SK-N-SH treated with all-trans-retinoic acid at 6 μM for 48 hours (cell line): ENCODE results near the gene HOXC4.

Experiments used
- ATAC-seq: fragments of 200-7000 bp; cut with Tn5 transposase; 3 replicates; pipeline ENCODE4 v1.9.1; 2020; ENCODE audit warnings: mild to moderate bottlenecking, moderate library complexity
- BACH2 ChIP-seq: fragments of 250-450 bp; sonication (Bioruptor Pico); IDR thresholded peaks from 2 replicates; pipeline ENCODE4 v1.9.0; 2021; ENCODE audit warnings: mild to moderate bottlenecking, borderline replicate concordance
- CSRNP3 ChIP-seq: fragments of 250-450 bp; sonication (Bioruptor Pico); IDR thresholded peaks from 2 replicates; pipeline ENCODE4 v1.5.1; 2021; ENCODE audit warnings: mild to moderate bottlenecking, moderate library complexity
- GLIS3 ChIP-seq: fragments of 250-450 bp; sonication (Bioruptor Pico); IDR thresholded peaks from 2 replicates; pipeline ENCODE4 v1.5.0; 2020; ENCODE audit warnings: mild to moderate bottlenecking, moderate library complexity
- ISL1 ChIP-seq: fragments of 250-450 bp; sonication (Bioruptor Pico); IDR thresholded peaks from 2 replicates; pipeline ENCODE4 v2.1.2; 2022; ENCODE audit warnings: mild to moderate bottlenecking, moderate library complexity
- OSR1 ChIP-seq: fragments of 250-450 bp; sonication (Bioruptor Pico); IDR thresholded peaks from 2 replicates; pipeline ENCODE4 v1.8.0; 2022; ENCODE audit warnings: moderate library complexity, mild to moderate bottlenecking, inconsistent platforms
- PATZ1 ChIP-seq: fragments of 250-450 bp; sonication (Bioruptor Pico); IDR thresholded peaks from 2 replicates; pipeline ENCODE4 v1.8.0; 2020; ENCODE audit warnings: mild to moderate bottlenecking, moderate library complexity, borderline replicate concordance
- POU6F1 ChIP-seq: fragments of 250-450 bp; sonication (Bioruptor Pico); IDR thresholded peaks from 2 replicates; pipeline ENCODE4 v1.8.0; 2021; ENCODE audit warnings: low read depth, mild to moderate bottlenecking, moderate library complexity, borderline replicate concordance
- PPARA ChIP-seq: fragments of 250-450 bp; sonication (Bioruptor Pico); IDR thresholded peaks from 2 replicates; pipeline ENCODE4 v1.5.0; 2020; ENCODE audit warnings: mild to moderate bottlenecking, borderline replicate concordance
- SNAI2 ChIP-seq: fragments of 250-450 bp; sonication (Bioruptor Pico); IDR thresholded peaks from 2 replicates; pipeline ENCODE4 v1.5.0; 2020; ENCODE audit warnings: mild to moderate bottlenecking, moderate library complexity
- TCF4 ChIP-seq: fragments of 250-450 bp; sonication (Bioruptor Pico); IDR thresholded peaks from 2 replicates; pipeline ENCODE4 v1.8.0; 2021; ENCODE audit warnings: mild to moderate bottlenecking, moderate library complexity, borderline replicate concordance
- TSHZ2 ChIP-seq: fragments of 250-450 bp; sonication (Bioruptor Pico); IDR thresholded peaks from 2 replicates; pipeline ENCODE4 v1.5.0; 2020; ENCODE audit warnings: mild to moderate bottlenecking, moderate library complexity
- ZC3H10 ChIP-seq: fragments of 250-450 bp; sonication (Bioruptor Pico); IDR thresholded peaks from 2 replicates; pipeline ENCODE4 v1.5.1; 2021; ENCODE audit warnings: mild to moderate bottlenecking, moderate library complexity
- ZFP30 ChIP-seq: fragments of 450-650 bp; formaldehyde crosslinking; IDR thresholded peaks from 2 replicates; pipeline ENCODE4 v1.5.0; 2022; ENCODE audit warnings: mild to moderate bottlenecking, moderate library complexity
- ZNF565 ChIP-seq: fragments of 450-650 bp; formaldehyde crosslinking; conservative IDR thresholded peaks from 2 replicates; pipeline ENCODE4 v1.5.0; 2020; ENCODE audit warnings: low read depth, mild to moderate bottlenecking, moderate library complexity
- ZNF70 ChIP-seq: fragments of 450-650 bp; formaldehyde crosslinking; IDR thresholded peaks from 2 replicates; pipeline ENCODE4 v1.5.0; 2020; ENCODE audit warnings: mild to moderate bottlenecking, moderate library complexity
- ZNF8 ChIP-seq: fragments of 450-650 bp; formaldehyde crosslinking; IDR thresholded peaks from 2 replicates; pipeline ENCODE4 v1.5.0; 2020; ENCODE audit warnings: mild to moderate bottlenecking, moderate library complexity

The HOXC4 gene

GRCh38 chr12:54019091-54019811 lies 34.4 kb upstream of the HOXC4 start:
- ATAC-seq: no peak
- TF ChIP-seq PATZ1 (CRISPR knock-in tag) (no peak), GLIS3 (CRISPR knock-in tag) (no peak)
- TF ChIP-seq, all 23 proteins: peak for 0

- ATAC-seq: no peak
- no peak for TF ChIP-seq OSR1 (CRISPR knock-in tag)
- TF ChIP-seq ZNF70 (CRISPR knock-in tag): no peak
- no peak for TF ChIP-seq ZNF8 (CRISPR knock-in tag)
- no peak for TF ChIP-seq ZC3H10 (CRISPR knock-in tag)
- TF ChIP-seq CSRNP3 (CRISPR knock-in tag): no peak
- no peak for TF ChIP-seq TSHZ2 (CRISPR knock-in tag)
- TF ChIP-seq TCF4: no peak
- TF ChIP-seq PPARA (CRISPR knock-in tag): no peak
- TF ChIP-seq ZNF565: no peak
- no peak for TF ChIP-seq GLIS3 (CRISPR knock-in tag)
- TF ChIP-seq BACH2 (CRISPR knock-in tag): no peak
- TF ChIP-seq PATZ1 (CRISPR knock-in tag): no peak
- no peak for TF ChIP-seq ZFP30 (CRISPR knock-in tag)
- no peak for TF ChIP-seq SNAI2 (CRISPR knock-in tag)
- TF ChIP-seq ISL1 (CRISPR knock-in tag): no peak
- no peak for TF ChIP-seq POU6F1 (CRISPR knock-in tag)
- TF ChIP-seq, all 23 proteins: peak for 0
These were observed 33.6 kb upstream of the HOXC4 start for GRCh38 chr12:54019924-54020590.

GRCh38 chr12:54020591-54021405 lies 32.8 kb upstream of the HOXC4 start:
- TF ChIP-seq PPARA (CRISPR knock-in tag): no peak
- TF ChIP-seq ISL1 (CRISPR knock-in tag): no peak
- no peak for ATAC-seq
